OCI-LY7 (cell line): ENCODE results near the gene NOP16.

Experiments used
- CTCF ChIP-seq: fragments of 200-600 bp; sonication (generic); conservative IDR thresholded peaks from 2 replicates; pipeline ENCODE4 v1.5.1; 2014; ENCODE audit warnings: mild to moderate bottlenecking, antibody characterized with exemption, low read length, moderate library complexity, mixed read lengths
- EZH2phosphoT487 ChIP-seq: fragments of 200-600 bp; sonication (generic); IDR thresholded peaks from 2 replicates; pipeline ENCODE4 v1.6.1; 2018; ENCODE audit warnings: low read depth, borderline replicate concordance, mild to moderate bottlenecking, mixed run types, antibody characterized with exemption, low read length, moderate library complexity, mixed read lengths

GRCh38 chr5:176413709-176414191, 25.4 kb upstream of the NOP16 start:
- no peak for TF ChIP-seq CTCF
- TF ChIP-seq EZH2phosphoT487 = no peak
